Measurements from ENCODE around the gene ZBTB39.
"Not testable (repeated sequence)": the region's sequence is repeated elsewhere in the genome, so short reads cannot be mapped to it uniquely, and the experiment has no call there.

The ZBTB39 gene

GRCh38 chr12:56980941-56981530 lies 25.3 kb downstream of the ZBTB39 start:
- no peak for DNase-seq (ENCODE audit: low spot score)
- no peak for FAIRE-seq

GRCh38 chr12:56980268-56980667 lies 26.1 kb downstream of the ZBTB39 start:
- FAIRE-seq (no peak), DNase-seq (ENCODE audit: low spot score) (no peak)

- DNase-seq (ENCODE audit: low spot score) = no peak
- FAIRE-seq = no peak
Measured at GRCh38 chr12:56979628-56980027, 26.7 kb downstream of the ZBTB39 start.

- FAIRE-seq = no peak
- no peak for DNase-seq (ENCODE audit: low spot score)
Measured at GRCh38 chr12:56978397-56979138, 27.8 kb downstream of the ZBTB39 start.

- DNase-seq (ENCODE audit: low spot score); FAIRE-seq: not testable (repeated sequence)
Measured at GRCh38 chr12:56977361-56977760, 29.0 kb downstream of the ZBTB39 start.

GRCh38 chr12:56974224-56974623 lies 32.1 kb downstream of the ZBTB39 start:
- not testable (repeated sequence) for DNase-seq (ENCODE audit: low spot score); FAIRE-seq

- not testable (repeated sequence) for FAIRE-seq; DNase-seq (ENCODE audit: low spot score)
Measured at GRCh38 chr12:56968910-56969309, 37.4 kb downstream of the ZBTB39 start.

- not testable (repeated sequence) for FAIRE-seq
Measured at GRCh38 chr12:56965997-56966642, 40.2 kb downstream of the ZBTB39 start.

GRCh38 chr12:56965124-56965523 lies 41.2 kb downstream of the ZBTB39 start:
- not testable (repeated sequence) for DNase-seq (ENCODE audit: low spot score); FAIRE-seq

More at GRCh38 chr12:56965997-56966642, 40.2 kb downstream of the ZBTB39 start:
- not testable (repeated sequence) for DNase-seq (ENCODE audit: low spot score)

- not testable (repeated sequence) for DNase-seq (ENCODE audit: low spot score); FAIRE-seq
Measured at GRCh38 chr12:56963557-56963956, 42.8 kb downstream of the ZBTB39 start.

GRCh38 chr12:56962247-56962646 lies 44.1 kb downstream of the ZBTB39 start:
- FAIRE-seq; DNase-seq (ENCODE audit: low spot score): not testable (repeated sequence)

GRCh38 chr12:56958422-56958821 lies 47.9 kb downstream of the ZBTB39 start:
- DNase-seq (ENCODE audit: low spot score) = no peak
- no peak for FAIRE-seq

GRCh38 chr12:56957229-56958052 lies 48.9 kb downstream of the ZBTB39 start, which contains the start of gene RDH16:
Gene RDH16, minus strand, starts transcription at chr12:56957608. Its CDS starts 146 bp downstream, at chr12:56957462.
- no peak for FAIRE-seq
- no peak for DNase-seq (ENCODE audit: low spot score)

- no peak for DNase-seq (ENCODE audit: low spot score)
- no peak for FAIRE-seq
Measured at GRCh38 chr12:56955631-56956256, 50.6 kb downstream of the ZBTB39 start.

- FAIRE-seq = no peak
Measured at GRCh38 chr12:56954958-56955355, 51.4 kb downstream of the ZBTB39 start.

GRCh38 chr12:56954057-56954957 lies 52.0 kb downstream of the ZBTB39 start:
- FAIRE-seq = no peak
- DNase-seq (ENCODE audit: low spot score) = no peak

More at GRCh38 chr12:56954958-56955355, 51.4 kb downstream of the ZBTB39 start:
- no peak for DNase-seq (ENCODE audit: low spot score)

- FAIRE-seq (no peak), DNase-seq (ENCODE audit: low spot score) (no peak)
Measured at GRCh38 chr12:56953314-56953713, 53.0 kb downstream of the ZBTB39 start.

GRCh38 chr12:56951582-56952339 lies 54.6 kb downstream of the ZBTB39 start:
- FAIRE-seq (no peak), DNase-seq (ENCODE audit: low spot score) (no peak)

GRCh38 chr12:56948881-56949280 lies 57.5 kb downstream of the ZBTB39 start:
- DNase-seq (ENCODE audit: low spot score) (no peak), FAIRE-seq (no peak)

Data from RCC 7860 (cell line).